A673 (cell line): ENCODE measurements around the gene LIPF.

Experiments used
- EZH2 ChIP-seq: fragments of 200-600 bp; sonication (generic); IDR thresholded peaks from 2 replicates; pipeline ENCODE4 v1.6.1; 2017; ENCODE audit warnings: borderline replicate concordance, low read depth, mild to moderate bottlenecking, mixed read lengths, antibody characterized with exemption, low read length; ENCODE audit not compliant: poor library complexity, severe bottlenecking
- TF ChIP-seq, protein P1 (sequence below): fragments of 300-800, 200-600 bp; sonication (generic); conservative IDR thresholded peaks from 2 replicates; pipeline ENCODE4 v1.5.1; 2017; ENCODE audit warnings: low read depth, mild to moderate bottlenecking, antibody characterized with exemption, low read length, moderate library complexity, mixed read lengths

DNA sequence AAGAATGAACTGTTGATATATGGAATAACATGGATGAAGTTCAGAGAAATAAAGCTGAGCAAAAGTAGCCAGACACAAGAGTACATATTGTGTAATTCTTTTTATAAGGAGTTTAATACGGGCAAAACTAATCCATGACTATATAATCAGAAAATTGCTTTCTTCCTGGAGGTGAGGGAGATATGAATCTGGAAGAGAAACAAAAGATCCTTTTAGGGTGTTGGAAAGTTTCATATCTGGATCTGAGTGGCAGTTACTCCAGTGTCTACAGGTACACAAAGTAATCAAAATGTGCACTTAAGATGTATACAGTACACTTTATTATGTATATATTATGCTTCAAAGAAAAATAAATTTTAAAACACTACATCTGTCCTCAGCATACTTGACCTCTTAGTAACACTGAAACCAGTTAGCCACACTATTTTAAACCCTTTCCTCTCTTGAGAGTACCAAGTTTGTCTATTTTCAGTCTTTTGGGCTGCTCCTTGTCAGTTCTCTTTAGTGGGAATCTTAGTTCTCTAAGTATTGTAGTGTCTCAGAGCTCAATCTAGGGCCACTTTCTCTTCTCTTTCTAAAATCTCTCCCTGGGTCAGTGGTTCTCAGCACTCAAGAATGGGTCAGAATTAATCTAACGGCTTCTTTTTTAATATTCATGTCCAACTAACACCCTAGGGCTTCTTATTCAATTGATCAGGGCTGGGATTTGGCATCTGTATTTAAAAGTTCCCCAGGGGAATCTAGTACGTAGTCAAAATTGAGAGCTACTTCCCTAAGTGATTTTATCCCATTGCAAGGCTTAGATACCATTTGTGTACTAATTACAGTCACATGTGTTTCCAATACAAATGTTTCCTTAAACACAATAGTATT lies 4.3 kb upstream of the LIPF start:
- TF ChIP-seq, protein P1, sequence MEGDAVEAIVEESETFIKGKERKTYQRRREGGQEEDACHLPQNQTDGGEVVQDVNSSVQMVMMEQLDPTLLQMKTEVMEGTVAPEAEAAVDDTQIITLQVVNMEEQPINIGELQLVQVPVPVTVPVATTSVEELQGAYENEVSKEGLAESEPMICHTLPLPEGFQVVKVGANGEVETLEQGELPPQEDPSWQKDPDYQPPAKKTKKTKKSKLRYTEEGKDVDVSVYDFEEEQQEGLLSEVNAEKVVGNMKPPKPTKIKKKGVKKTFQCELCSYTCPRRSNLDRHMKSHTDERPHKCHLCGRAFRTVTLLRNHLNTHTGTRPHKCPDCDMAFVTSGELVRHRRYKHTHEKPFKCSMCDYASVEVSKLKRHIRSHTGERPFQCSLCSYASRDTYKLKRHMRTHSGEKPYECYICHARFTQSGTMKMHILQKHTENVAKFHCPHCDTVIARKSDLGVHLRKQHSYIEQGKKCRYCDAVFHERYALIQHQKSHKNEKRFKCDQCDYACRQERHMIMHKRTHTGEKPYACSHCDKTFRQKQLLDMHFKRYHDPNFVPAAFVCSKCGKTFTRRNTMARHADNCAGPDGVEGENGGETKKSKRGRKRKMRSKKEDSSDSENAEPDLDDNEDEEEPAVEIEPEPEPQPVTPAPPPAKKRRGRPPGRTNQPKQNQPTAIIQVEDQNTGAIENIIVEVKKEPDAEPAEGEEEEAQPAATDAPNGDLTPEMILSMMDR, result no peak
- TF ChIP-seq EZH2, result no peak
